ENCODE measurements around the gene EID1.
"Not testable (repeated sequence)": the region's sequence is repeated elsewhere in the genome, so short reads cannot be mapped to it uniquely, and the experiment has no call there.

EID1 gene, protein sequence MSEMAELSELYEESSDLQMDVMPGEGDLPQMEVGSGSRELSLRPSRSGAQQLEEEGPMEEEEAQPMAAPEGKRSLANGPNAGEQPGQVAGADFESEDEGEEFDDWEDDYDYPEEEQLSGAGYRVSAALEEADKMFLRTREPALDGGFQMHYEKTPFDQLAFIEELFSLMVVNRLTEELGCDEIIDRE

GRCh38 chr15:48877630-48878595, at the start of gene EID1:
EID1 (plus strand) TSS chr15:48878134; CDS start chr15:48878177, 43 bp downstream.
- DNase-seq (ENCODE audit: low spot score) = peak; percentile 95

DNA sequence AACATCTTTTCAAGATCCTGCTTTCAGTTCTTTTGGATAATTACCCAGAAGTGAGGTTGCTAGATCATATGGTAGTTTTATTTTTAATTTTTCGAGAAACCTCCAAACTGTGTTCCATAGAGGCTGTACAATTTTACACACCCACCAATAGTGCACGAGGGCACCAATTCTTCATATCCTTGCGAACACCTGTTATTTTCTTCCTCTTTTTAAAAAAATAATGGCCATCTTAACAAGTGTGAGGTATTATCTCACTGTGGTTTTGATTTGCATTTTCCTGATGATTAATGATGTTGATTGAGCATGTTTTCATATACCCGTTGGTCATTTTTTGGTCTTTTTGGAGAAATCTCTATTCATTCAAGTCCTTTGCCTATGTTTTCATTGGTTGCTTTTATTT, 49.5 kb upstream of the EID1 start:
- no peak for DNase-seq (ENCODE audit: low spot score)

- DNase-seq (ENCODE audit: low spot score) = no peak
Observed at GRCh38 chr15:48828906-48829305, 49.0 kb upstream of the EID1 start.

DNA sequence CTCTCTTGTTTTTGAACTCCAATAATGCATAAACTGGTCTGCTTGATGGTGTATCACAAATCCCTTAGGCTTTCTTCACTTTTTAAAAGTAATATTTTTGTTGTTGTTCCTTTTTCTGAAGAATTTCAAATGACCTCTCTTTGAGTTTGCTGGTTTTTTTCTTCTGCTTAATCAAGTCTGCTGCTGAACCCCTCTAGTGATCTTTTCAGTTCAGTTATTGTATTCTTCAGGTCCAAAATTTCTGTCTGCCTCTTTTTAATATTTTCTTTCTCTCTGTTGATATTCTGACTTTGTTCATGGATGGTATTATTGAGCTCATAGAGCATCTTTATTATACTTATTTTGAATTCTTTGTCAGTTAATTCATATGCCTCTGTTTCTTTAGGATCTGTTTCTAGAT, 45.3 kb upstream of the EID1 start:
- no peak for DNase-seq (ENCODE audit: low spot score)

GRCh38 chr15:48833526-48834239, 44.3 kb upstream of the EID1 start:
- no peak for DNase-seq (ENCODE audit: low spot score)

DNA sequence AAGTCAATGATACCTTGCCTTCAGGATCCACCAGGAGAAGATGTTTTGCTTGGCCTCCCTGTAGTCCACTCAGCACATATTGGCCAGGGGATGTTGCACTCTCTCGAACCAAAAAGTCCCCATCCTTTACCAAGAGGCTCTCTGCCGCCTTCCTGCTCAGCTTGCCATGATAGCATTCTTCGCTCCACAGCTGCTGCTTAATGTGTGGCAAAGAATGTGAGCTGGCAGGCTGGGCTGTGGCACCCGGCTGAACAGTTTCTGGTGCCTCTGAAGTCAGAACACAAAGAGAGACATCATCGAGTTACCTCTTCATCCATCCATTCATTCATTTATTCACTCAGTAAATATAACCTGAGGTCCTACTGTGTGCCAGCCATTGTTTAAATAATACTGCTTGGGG, 43.2 kb upstream of the EID1 start:
- DNase-seq (ENCODE audit: low spot score) = no peak

DNA sequence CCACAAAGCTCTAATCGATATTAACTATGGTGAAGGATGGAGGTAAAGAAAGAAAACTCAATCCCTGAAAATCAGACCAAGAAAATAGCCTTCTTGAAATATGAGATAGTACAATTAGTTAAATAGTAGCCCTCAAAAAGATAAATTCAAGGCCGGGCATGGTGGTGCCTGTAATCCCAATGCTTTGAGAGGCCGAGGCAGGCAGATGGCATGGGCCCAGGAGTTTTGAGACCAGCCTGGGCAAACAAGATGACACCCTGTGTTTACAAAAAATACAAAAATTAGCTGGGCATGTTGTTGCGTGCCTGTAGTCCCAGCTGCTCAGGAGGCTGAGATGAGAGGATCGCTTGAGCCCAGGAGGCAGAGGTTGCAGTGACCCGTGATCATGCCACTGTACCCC, 35.4 kb upstream of the EID1 start:
- no peak for DNase-seq (ENCODE audit: low spot score)

DNA sequence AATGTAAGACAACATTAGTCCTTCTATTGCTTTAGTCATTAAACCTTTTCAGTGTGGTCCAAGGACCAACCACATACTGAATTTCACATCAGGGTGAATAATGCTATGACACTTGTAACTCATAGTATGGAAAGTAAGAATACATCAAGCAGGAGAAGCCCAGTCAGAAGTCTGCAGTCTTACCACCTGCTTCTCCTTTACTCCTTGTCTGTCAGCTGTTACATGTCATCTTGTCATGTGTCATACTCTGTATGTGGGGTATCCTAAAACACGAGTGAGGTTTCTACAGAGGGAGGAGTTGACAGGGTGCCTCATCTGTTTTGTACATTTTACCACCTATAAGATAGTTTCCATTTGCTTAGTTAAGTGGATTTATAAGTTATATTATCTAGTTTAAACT, 32.8 kb upstream of the EID1 start:
- DNase-seq (ENCODE audit: low spot score) = no peak

- DNase-seq (ENCODE audit: low spot score) = no peak
Observed at GRCh38 chr15:48850648-48851047, 27.3 kb upstream of the EID1 start.

DNA sequence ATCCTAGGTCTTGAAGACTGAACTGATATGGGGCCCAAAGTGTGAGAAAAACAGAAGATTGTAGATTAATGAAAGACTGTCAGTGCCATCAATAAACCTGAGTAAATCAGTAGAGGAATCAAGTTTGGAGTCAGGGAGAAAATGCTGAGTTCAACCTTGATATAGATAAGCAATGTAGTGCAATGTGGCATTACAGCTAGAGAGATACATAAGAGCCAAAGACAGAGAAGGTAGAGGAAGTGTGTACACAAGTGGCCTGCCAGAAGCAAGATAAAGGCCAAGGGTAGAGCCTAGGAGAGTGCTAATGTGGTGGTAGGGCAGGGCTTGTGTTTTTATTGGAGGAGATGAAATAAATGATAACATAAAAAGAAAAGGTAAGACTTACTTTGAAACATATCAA, 26.0 kb upstream of the EID1 start:
- no peak for DNase-seq (ENCODE audit: low spot score)

DNA sequence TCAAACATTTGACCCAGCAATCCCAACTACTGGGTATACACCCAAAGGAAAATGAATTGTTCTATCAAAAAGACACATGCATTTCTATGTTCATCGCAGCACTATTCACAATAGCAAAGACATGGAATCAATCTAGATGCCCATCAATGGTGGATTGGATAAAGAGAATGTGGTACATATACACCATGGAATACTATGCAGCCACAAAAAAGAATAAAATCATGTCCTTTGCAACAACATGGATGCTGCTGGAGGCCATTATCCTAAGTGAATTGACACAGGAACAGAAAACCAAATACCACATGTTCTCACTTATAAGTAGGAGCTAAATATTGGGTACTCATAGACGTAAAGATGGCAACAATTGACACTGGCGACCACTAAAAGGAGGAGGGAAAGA, 23.5 kb upstream of the EID1 start:
- not testable (repeated sequence) for DNase-seq (ENCODE audit: low spot score)

DNA sequence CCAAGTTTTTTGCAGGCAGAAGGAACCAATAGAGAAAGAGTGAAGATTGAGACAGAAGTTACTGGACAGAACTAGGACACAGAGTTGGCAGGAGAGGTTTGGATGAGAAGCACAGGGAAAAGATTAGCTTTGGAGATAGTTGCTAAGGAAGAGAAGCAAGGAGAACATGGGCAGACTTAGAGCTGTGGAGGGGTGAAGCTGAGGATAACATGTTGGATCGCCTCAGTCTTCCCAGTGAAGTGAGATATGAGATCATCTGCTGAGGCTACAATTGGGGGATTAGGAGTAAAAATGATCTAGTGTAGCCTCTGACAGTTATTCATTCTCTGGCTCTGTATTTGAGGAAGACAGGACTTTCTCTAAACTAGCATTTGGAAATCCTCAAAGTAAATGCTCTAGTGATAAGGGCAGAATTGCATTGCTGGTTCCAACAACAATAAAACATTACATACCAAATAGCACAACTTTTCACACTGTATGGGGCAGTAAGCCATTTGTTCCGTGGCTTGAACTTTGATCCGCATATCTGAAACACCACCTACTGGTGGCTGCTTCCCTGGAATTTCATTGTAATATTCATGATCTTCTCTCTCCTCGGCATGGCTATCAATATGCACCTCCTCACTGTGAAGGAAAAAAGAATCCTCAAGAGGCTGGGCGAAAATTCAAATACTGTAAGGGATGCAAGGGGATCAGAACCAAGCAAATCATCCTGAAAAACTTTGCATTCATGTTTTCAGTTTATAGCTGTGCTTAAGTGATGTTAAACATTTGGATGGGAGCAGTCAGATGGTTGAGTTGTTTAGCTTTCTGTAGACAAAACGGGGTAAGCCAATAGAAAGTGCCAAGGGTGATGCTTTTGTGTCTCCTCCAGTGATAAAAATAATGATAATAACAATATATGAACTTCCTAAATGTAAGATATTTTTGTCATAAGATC, 22.2 kb upstream of the EID1 start:
- peak; percentile 70 for DNase-seq (ENCODE audit: low spot score)

DNA sequence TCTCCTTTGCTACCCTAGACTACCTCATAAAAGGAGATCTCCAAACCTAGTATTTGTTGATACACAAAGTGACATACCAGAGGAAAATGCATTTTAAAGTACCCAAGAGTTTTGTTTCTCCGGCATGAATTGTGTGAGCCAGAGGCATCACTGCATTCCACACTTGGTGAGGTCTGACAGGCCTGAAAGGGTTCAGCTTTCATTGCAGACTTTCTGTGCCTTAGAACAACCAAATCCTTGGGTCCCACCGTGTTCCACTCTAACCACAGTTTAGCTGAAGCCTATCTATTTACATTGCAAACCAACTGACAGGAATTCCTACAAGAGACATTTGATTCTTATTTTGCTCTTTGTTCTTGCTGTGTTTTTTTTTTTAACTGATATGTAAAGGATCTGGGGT, 21.0 kb upstream of the EID1 start:
- no peak for DNase-seq (ENCODE audit: low spot score)

- DNase-seq (ENCODE audit: low spot score) = no peak
Observed at GRCh38 chr15:48858401-48858800, 19.5 kb upstream of the EID1 start.

GRCh38 chr15:48859426-48859825, 18.5 kb upstream of the EID1 start:
- DNase-seq (ENCODE audit: low spot score) = no peak

DNA sequence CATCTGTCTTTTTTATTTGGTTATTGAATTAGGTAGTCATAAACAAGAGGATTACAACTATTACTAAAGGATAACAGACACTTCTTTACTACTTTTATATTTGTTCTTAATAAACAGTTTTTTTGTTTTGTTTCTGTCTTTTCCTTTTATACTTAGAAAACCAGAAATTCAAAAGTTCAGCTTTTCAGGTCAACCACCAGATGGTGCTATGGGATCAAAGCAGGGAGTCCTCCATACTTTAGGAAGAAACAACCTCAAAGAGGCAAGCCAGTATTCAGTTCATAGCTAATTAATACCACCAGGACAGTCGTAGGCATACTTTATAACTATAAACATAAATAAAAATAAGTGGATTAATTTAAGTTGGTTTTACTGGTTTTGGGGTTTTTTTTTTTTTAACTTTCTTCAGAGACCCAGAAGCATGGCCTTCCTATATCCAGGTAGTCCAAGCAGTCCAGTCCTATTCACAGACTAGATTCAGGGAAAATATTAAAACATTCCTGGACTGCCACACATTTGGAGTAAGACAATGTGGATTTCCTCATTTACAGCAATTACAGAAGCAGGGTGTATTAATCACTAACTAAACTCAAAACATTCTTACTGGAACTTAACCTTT, 16.0 kb upstream of the EID1 start:
- peak; percentile 78 for DNase-seq (ENCODE audit: low spot score)

DNA sequence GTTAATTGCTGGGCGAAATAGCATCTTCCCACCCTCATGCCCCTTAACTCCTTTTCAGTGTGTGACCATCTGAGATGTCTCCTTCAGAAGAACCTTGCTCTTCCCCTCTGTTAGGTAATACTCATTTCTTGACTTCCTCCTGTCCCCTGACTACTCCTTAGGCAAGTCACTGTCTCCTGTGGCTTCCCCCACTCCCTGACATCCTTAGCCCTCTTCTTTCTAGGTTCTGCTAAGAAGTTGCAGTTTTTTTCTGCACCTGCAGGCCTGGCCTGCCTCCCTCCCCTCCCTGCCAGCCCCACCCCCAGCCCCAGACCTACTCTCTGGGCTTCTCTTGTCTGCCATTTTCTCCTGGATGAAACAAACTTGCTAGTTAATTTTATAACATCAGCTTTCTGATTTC, 15.2 kb upstream of the EID1 start:
- no peak for DNase-seq (ENCODE audit: low spot score)

DNA sequence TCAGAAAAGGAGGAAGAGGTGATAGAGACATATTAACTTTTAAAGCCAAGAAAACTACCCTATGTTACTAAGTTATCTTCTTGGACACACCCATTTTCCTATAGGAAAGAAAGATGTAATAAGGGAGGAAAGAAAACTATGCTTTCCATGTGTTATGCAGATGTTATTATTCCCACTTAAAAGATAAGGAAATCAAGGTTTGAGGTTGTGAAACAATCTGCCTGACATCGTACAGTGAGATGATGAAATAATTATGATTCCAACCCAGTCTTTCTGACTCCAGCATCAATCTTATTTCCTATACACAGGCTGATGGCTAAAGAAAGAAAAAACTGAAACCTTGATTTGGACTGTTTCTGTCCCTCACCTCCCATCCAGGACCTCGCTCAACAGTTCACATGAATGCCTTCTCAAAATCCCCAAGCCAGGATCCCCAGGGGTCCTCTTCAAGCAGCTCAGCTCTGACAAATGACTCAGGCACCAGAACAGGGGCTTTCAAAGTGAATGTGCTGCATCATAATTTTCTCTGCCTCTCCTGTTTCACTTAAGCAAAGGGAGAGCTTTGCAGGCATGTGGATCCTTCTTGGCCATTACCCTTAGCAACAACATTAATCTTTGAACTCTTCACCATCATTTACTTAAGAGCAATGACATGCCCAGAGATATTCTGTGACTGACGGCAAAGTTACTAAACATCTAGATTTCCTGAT, 12.4 kb upstream of the EID1 start:
- no peak for DNase-seq (ENCODE audit: low spot score)

DNA sequence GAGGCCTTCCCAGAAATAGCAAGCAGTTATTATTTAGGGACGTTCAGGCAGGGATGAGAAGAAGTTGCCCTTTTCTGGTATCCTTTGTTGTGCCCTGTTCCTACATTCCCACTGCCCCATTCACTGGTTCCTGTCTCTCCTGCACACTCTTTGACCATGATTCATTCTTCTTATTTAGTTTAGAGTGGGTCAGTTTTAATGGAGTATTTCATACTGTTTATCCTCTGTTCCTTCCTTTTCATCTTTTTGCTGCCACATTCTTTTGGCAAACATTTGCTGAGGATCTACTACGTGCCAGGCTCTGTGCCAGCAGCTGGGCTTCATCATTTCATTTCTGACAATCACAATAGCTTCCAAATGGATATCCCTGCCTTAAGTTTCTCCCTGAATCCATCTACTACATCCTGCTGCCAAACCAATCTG, 11.8 kb upstream of the EID1 start:
- DNase-seq (ENCODE audit: low spot score) = no peak

DNA sequence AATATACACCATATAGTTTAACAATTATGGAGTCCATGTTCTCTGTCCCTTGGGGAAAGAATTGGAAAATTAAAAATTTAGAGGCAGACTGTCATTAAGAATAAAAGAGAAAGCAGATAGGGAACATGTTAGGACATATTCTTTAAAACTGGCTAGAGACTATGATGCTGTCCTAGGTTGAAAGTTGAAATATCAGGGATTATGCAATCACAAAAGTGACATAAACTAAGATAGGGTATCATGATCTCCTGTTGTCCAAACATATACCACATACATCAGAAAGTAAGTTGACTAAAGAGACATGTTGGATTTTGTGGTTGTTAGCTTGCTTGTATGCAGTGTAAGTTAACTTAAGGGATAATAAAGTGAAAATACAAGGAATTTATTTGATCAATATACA, 9.9 kb upstream of the EID1 start:
- DNase-seq (ENCODE audit: low spot score) = no peak

GRCh38 chr15:48868536-48868935, 9.4 kb upstream of the EID1 start:
- peak; percentile 37 for DNase-seq (ENCODE audit: low spot score)
